GM19099 (cell line): Measurements from ENCODE around the gene NHLRC2.

Source experiments
- POLR2A ChIP-seq: IDR thresholded peaks from 3 replicates; pipeline ENCODE4 v1.6.1; 2011; ENCODE audit warnings: low read depth; ENCODE audit not compliant: insufficient read length; ENCODE audit errors: extremely low read depth

The NHLRC2 gene

GRCh38 chr10:113858541-113858940 lies 4.1 kb downstream of the NHLRC2 start:
- TF ChIP-seq POLR2A = no peak

GRCh38 chr10:113859261-113859660 lies 4.8 kb downstream of the NHLRC2 start:
- no peak for TF ChIP-seq POLR2A

GRCh38 chr10:113865901-113866300 lies 11.4 kb downstream of the NHLRC2 start:
- TF ChIP-seq POLR2A = no peak

- no peak for TF ChIP-seq POLR2A
These were observed 12.3 kb downstream of the NHLRC2 start for GRCh38 chr10:113866551-113867394.

- no peak for TF ChIP-seq POLR2A
These were observed 13.4 kb downstream of the NHLRC2 start for GRCh38 chr10:113867904-113868303.

- no peak for TF ChIP-seq POLR2A
These were observed 15.3 kb downstream of the NHLRC2 start for GRCh38 chr10:113869789-113870188.

GRCh38 chr10:113872139-113873030 lies 17.9 kb downstream of the NHLRC2 start:
- no peak for TF ChIP-seq POLR2A

GRCh38 chr10:113875212-113875611 lies 20.8 kb downstream of the NHLRC2 start:
- no peak for TF ChIP-seq POLR2A

- TF ChIP-seq POLR2A = no peak
These were observed 22.0 kb downstream of the NHLRC2 start for GRCh38 chr10:113876461-113876860.

GRCh38 chr10:113879691-113880090 lies 25.2 kb downstream of the NHLRC2 start:
- no peak for TF ChIP-seq POLR2A

GRCh38 chr10:113880236-113880635 lies 25.8 kb downstream of the NHLRC2 start:
- no peak for TF ChIP-seq POLR2A

GRCh38 chr10:113882240-113882639 lies 27.8 kb downstream of the NHLRC2 start:
- TF ChIP-seq POLR2A = no peak

- TF ChIP-seq POLR2A = no peak
These were observed 35.5 kb downstream of the NHLRC2 start for GRCh38 chr10:113889911-113890310.

GRCh38 chr10:113890769-113891168 lies 36.3 kb downstream of the NHLRC2 start:
- no peak for TF ChIP-seq POLR2A

- TF ChIP-seq POLR2A = no peak
These were observed 37.0 kb downstream of the NHLRC2 start for GRCh38 chr10:113891476-113891875.

- TF ChIP-seq POLR2A = no peak
These were observed 39.1 kb downstream of the NHLRC2 start for GRCh38 chr10:113893570-113893969.
